Left lobe of liver (tissue), 2 donors: ENCODE measurements around the gene ZNF33B. TPM values are rescaled to one million over a fixed set of nuclear protein-coding genes. Genes with fewer than 3 reads are reported as not detected.
"Not testable (repeated sequence)": the region's sequence is repeated elsewhere in the genome, so short reads cannot be mapped to it uniquely, and the experiment has no call there.

Source experiments
- ATAC-seq: fragments of 200-7000 bp; cut with Tn5 transposase; one replicate; pipeline ENCODE4 v1.9.1; 2020; ENCODE audit warnings: mild to moderate bottlenecking, moderate library complexity
- DNase-seq: peaks from one replicate; pipeline ENCODE4 v3.0.0-alpha.2; 2020; ENCODE audit warnings: low spot score
- total RNA-seq: library from RNA; stranded (reverse); gene quantifications from one replicate; pipeline ENCODE4 v1.2.1, GENCODE V29; 2021
- donor health status: DM: no; HTN: no; CAD: no; lungs with moderate emphysema.
- donor health status: DM: no; HTN: yes; CAD: no.

Gene ZNF33B
- total RNA-seq, 1 donor from 2014 or later, result 17.3 TPM

- ATAC-seq, result no peak
- no peak for DNase-seq
Observed at GRCh38 chr10:42618424-42618823, 19.9 kb downstream of the ZNF33B start.

GRCh38 chr10:42615419-42615818 lies 23.0 kb downstream of the ZNF33B start:
- DNase-seq (no peak), ATAC-seq (no peak)

GRCh38 chr10:42609872-42610271 lies 28.5 kb downstream of the ZNF33B start:
- ATAC-seq, result no peak
- no peak for DNase-seq

- ATAC-seq, result no peak
- DNase-seq, result no peak
Observed at GRCh38 chr10:42598249-42598873, 40.0 kb downstream of the ZNF33B start.

GRCh38 chr10:42596196-42596595 lies 42.2 kb downstream of the ZNF33B start:
- no peak for ATAC-seq
- DNase-seq, result no peak

- no peak for DNase-seq
- ATAC-seq, result no peak
Observed at GRCh38 chr10:42594246-42594650, 44.1 kb downstream of the ZNF33B start.

- ATAC-seq, result no peak
- DNase-seq, result no peak
Observed at GRCh38 chr10:42593284-42593683, 45.1 kb downstream of the ZNF33B start.

GRCh38 chr10:42583828-42584227 lies 54.5 kb downstream of the ZNF33B start:
- ATAC-seq (peak; percentile 35), DNase-seq (no peak)

GRCh38 chr10:42578019-42578418 lies 60.4 kb downstream of the ZNF33B start:
- ATAC-seq (no peak), DNase-seq (no peak)

GRCh38 chr10:42576338-42576737 lies 62.0 kb downstream of the ZNF33B start:
- no peak for ATAC-seq
- no peak for DNase-seq

- no peak for DNase-seq
- ATAC-seq, result no peak
Observed at GRCh38 chr10:42574336-42574735, 64.0 kb downstream of the ZNF33B start.

- ATAC-seq, result no peak
- no peak for DNase-seq
Observed at GRCh38 chr10:42556931-42557330, 81.4 kb downstream of the ZNF33B start.

GRCh38 chr10:42553576-42553975 lies 84.8 kb downstream of the ZNF33B start:
- not testable (repeated sequence) for ATAC-seq, DNase-seq

GRCh38 chr10:42553064-42553407 lies 85.3 kb downstream of the ZNF33B start:
- DNase-seq (no peak), ATAC-seq (peak; percentile 64)

- DNase-seq (peak; percentile 98), ATAC-seq (peak; percentile 98)
Observed at GRCh38 chr10:42552188-42553063, 85.9 kb downstream of the ZNF33B start.

- ATAC-seq, result no peak
- no peak for DNase-seq
Observed at GRCh38 chr10:42551582-42552187, 86.7 kb downstream of the ZNF33B start.

GRCh38 chr10:42549851-42550250 lies 88.5 kb downstream of the ZNF33B start:
- DNase-seq, result no peak
- no peak for ATAC-seq

GRCh38 chr10:42548254-42548653 lies 90.1 kb downstream of the ZNF33B start:
- no peak for ATAC-seq
- DNase-seq, result no peak

- no peak for DNase-seq
- no peak for ATAC-seq
Observed at GRCh38 chr10:42544945-42545344, 93.4 kb downstream of the ZNF33B start.

GRCh38 chr10:42543840-42544372 lies 94.5 kb downstream of the ZNF33B start:
- no peak for ATAC-seq
- DNase-seq, result no peak
